ENCODE data around the gene KDM2B.

DNA sequence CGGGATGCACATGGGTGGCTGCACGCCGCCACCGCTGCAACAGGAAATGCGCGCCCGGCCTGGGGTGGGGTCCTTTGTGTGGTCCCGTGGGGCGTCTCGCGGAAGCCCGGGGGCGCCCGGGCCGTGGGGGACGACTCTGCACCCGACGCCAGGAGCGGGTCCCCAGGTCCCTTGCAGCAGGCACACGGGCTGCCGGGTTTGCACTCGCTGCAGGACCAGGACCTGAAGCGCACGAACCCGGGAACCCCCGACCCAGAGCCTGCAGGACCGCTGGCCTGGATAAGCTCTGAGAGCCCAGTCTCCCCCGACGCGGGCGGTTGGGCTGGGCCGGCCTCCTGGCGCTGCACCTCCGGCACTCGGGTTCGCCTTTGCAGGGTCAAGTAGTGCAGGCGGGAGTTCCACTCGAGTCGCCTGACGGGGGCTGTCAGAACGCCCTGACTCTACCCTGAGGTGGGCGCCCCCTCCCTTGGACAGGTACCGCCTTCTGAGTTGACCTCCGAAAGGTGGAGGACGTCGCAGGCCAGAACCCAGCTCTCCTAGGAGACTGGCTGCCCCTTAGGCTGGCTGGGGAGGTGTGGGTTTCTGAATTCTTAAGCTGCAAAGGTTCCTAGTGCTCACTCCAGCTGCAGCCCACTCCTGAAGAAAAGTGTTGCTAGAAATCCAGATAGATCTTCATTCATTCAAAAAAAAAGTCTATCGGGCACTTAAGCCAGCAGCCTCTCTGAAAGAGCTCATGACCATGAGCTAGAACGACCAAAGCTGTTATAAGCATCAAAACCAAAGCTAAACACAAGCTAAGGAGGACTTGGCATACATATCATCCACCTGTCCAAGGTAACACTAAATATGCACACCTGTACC lies 113.0 kb downstream of the KDM2B start:
- TF ChIP-seq, protein P1, sequence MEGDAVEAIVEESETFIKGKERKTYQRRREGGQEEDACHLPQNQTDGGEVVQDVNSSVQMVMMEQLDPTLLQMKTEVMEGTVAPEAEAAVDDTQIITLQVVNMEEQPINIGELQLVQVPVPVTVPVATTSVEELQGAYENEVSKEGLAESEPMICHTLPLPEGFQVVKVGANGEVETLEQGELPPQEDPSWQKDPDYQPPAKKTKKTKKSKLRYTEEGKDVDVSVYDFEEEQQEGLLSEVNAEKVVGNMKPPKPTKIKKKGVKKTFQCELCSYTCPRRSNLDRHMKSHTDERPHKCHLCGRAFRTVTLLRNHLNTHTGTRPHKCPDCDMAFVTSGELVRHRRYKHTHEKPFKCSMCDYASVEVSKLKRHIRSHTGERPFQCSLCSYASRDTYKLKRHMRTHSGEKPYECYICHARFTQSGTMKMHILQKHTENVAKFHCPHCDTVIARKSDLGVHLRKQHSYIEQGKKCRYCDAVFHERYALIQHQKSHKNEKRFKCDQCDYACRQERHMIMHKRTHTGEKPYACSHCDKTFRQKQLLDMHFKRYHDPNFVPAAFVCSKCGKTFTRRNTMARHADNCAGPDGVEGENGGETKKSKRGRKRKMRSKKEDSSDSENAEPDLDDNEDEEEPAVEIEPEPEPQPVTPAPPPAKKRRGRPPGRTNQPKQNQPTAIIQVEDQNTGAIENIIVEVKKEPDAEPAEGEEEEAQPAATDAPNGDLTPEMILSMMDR (conservative IDR thresholded peaks at IDR 0.05): no peak
- TF ChIP-seq EZH2 (IDR thresholded peaks at IDR 0.05; ENCODE audit: low read depth): no peak
